Esophagus muscularis mucosa (tissue), 4 donors: ENCODE data around the gene NKAIN1. TPM values are rescaled to one million over a fixed set of nuclear protein-coding genes. Genes with fewer than 3 reads are reported as not detected.
"Not testable (repeated sequence)": the region's sequence is repeated elsewhere in the genome, so short reads cannot be mapped to it uniquely, and the experiment has no call there.

Experiments used
- DNase-seq: peaks from one replicate; pipeline ENCODE4 v3.0.0-alpha.2; 2017; ENCODE audit errors: extremely low spot score
- H3K27ac ChIP-seq, 4 donors: fragments of 200-600 bp; sonication (generic); replicated peaks in 1 of 4; 1 replicate in 3 of 4; 2 replicates in 1 of 4; pipeline ENCODE4 v1.5.1; 2016 to 2019; ENCODE audit warnings: mild to moderate bottlenecking in 1 of 4
- H3K27me3 ChIP-seq, 4 donors: fragments of 200-600 bp; sonication (generic); one replicate each; pipeline versions ENCODE4 v1.5.1 to v1.6.0; 2016 to 2019
- H3K36me3 ChIP-seq, 4 donors: fragments of 200-600 bp; sonication (generic); one replicate each; pipeline ENCODE4 v1.5.1; 2016 to 2019
- H3K4me1 ChIP-seq, 4 donors: fragments of 200-600 bp; sonication (generic); one replicate each; pipeline ENCODE4 v1.5.1; 2016 to 2019
- H3K4me3 ChIP-seq, 4 donors: fragments of 200-600 bp; sonication (generic); 1 replicate in 2 of 4; 2 replicates in 2 of 4; pipeline ENCODE4 v1.5.1; 2016 to 2019; ENCODE audit warnings: mild to moderate bottlenecking in 4 of 4, moderate library complexity in 1 of 4
- H3K9me3 ChIP-seq, 4 donors: fragments of 200-600 bp; sonication (generic); 1 replicate in 3 of 4; 2 replicates in 1 of 4; pipeline ENCODE4 v1.5.1; 2016 to 2019
- CTCF ChIP-seq, 3 experiments: fragments of 200-600 bp in 2 of 3; fragments of 450-650 bp in 1 of 3; sonication (generic) in 2 of 3; IDR thresholded peaks; one replicate each; pipeline ENCODE4 v1.5.1; 2017 to 2019; ENCODE audit warnings: antibody characterized with exemption in 3 of 3, mild to moderate bottlenecking in 2 of 3, moderate library complexity in 1 of 3
- EP300 ChIP-seq: sonication (generic); formaldehyde crosslinking; IDR thresholded peaks from one replicate; pipeline ENCODE4 v1.6.1; 2017; ENCODE audit warnings: antibody characterized with exemption
- POLR2A ChIP-seq: fragments of 450-650 bp; IDR thresholded peaks from one replicate; pipeline ENCODE4 v1.6.1; 2017; ENCODE audit warnings: antibody characterized with exemption, moderate library complexity, mild to moderate bottlenecking, low read depth
- POLR2AphosphoS5 ChIP-seq, 2 donors: sonication (generic); formaldehyde crosslinking; IDR thresholded peaks; one replicate each; pipeline ENCODE4 v1.6.1; 2017; ENCODE audit warnings: antibody characterized with exemption in 2 of 2
- WGBS: methylation state at CpG from one replicate; pipeline ENCODE4 v1.1.5; 2018; 5-methylcytosine and 5-hydroxymethylcytosine counted together
- intact Hi-C: fragments of 100-400 bp; cut with DNase I; formaldehyde crosslinking; loops from one replicate; pipeline ENCODE4 v1.15.1; 2023
- total RNA-seq, 4 donors: library from RNA; depleted of rRNA; stranded (reverse); fragments of >200 nt; gene quantifications; one replicate each; pipeline versions ENCODE4 v1.1.0 to v1.2.1, GENCODE V29; 2016

Gene NKAIN1
- total RNA-seq, 4 donors from 2014 or later = not detected

- H3K36me3 ChIP-seq = no peaks in the 10 kb centered on the region
- no peak for DNase-seq
- no peak for TF ChIP-seq POLR2A
- H3K4me3 ChIP-seq = no peak overlapping the region
- H3K9me3 ChIP-seq = no peaks in the 10 kb centered on the region
- 74% methylated on average over 6 of the region's 6 CpGs for WGBS
- H3K4me1 ChIP-seq = peaks cover 11 to 19% (median 16%) of the 10 kb centered on the region in 4 donors
- H3K27me3 ChIP-seq = peaks cover 0 to 53% (median 8%) of the 10 kb centered on the region in 4 donors
- intact Hi-C loops = no loop called here
- no peak overlapping the region for H3K27ac ChIP-seq
Measured at GRCh38 chr1:31180338-31180737, 59.3 kb downstream of the NKAIN1 start.

- H3K4me1 ChIP-seq, intact Hi-C loops, DNase-seq, H3K9me3 ChIP-seq, H3K27ac ChIP-seq, H3K4me3 ChIP-seq, H3K36me3 ChIP-seq: not testable (repeated sequence)
- peaks cover 0 to 27% (median 4%) of the 10 kb centered on the region in 4 donors for H3K27me3 ChIP-seq
- 89% methylated on average over 12 of the region's 33 CpGs for WGBS
Measured at GRCh38 chr1:31176291-31176690, 63.4 kb downstream of the NKAIN1 start.

- DNase-seq = no peak
- H3K27me3 ChIP-seq = no peaks in the 10 kb centered on the region
- TF ChIP-seq CTCF (IDR thresholded peaks at IDR 0.05) (no peak), POLR2A (no peak), EP300 (no peak), POLR2AphosphoS5 (IDR thresholded peaks at IDR 0.05) (no peak)
- intact Hi-C loops = no loop called here
- WGBS = 89% methylated on average over 4 of the region's 4 CpGs
- H3K36me3 ChIP-seq = no peaks in the 10 kb centered on the region
- no peak overlapping the region for H3K4me3 ChIP-seq
- H3K9me3 ChIP-seq = no peaks in the 10 kb centered on the region
- peak overlapping the region; percentile 71 to 76 (median 73) for H3K27ac ChIP-seq
- H3K4me1 ChIP-seq = peaks cover 0 to 17% (median 15%) of the 10 kb centered on the region in 4 donors
Measured at GRCh38 chr1:31170486-31170735, 69.3 kb downstream of the NKAIN1 start.

- H3K9me3 ChIP-seq = no peaks in the 10 kb centered on the region
- intact Hi-C loops = loop anchor here (10.0 kb wide), 1 partner anchor 128 kb away; the partner anchor contains the start of genes SNRNP40 and ZCCHC17
- no peak overlapping the region for H3K27ac ChIP-seq
- no peak overlapping the region for H3K4me3 ChIP-seq
- no peak for TF ChIP-seq CTCF (IDR thresholded peaks at IDR 0.05)
- no peak for TF ChIP-seq EP300
- no peak for TF ChIP-seq POLR2A
- no peak for TF ChIP-seq POLR2AphosphoS5 (IDR thresholded peaks at IDR 0.05)
- H3K36me3 ChIP-seq = no peaks in the 10 kb centered on the region
- H3K4me1 ChIP-seq = peaks cover 0 to 22% (median 18%) of the 10 kb centered on the region in 4 donors
- WGBS = 74% methylated on average over 7 of the region's 8 CpGs
- H3K27me3 ChIP-seq = no peaks in the 10 kb centered on the region
- DNase-seq = no peak
Measured at GRCh38 chr1:31166462-31166861, 73.2 kb downstream of the NKAIN1 start.

GRCh38 chr1:31164291-31164690 lies 75.4 kb downstream of the NKAIN1 start:
- H3K36me3 ChIP-seq = no peaks in the 10 kb centered on the region
- intact Hi-C loops = loop anchor here (5.0 to 10.0 kb wide), 2 partner anchors 131 to 258 kb away; partner anchors contain the start of genes SNRNP40 and ZCCHC17
- no peak for DNase-seq

More at GRCh38 chr1:31164291-31164690, 75.4 kb downstream of the NKAIN1 start:
- Histone ChIP-seq H3K4me1 (peaks cover 0 to 8% (median 6%) of the 10 kb centered on the region in 4 donors), H3K4me3 (no peak overlapping the region), H3K27me3 (no peaks in the 10 kb centered on the region), H3K9me3 (no peaks in the 10 kb centered on the region), H3K27ac (no peak overlapping the region)
- 92% methylated on average over 5 of the region's 5 CpGs for WGBS
- TF ChIP-seq EP300 = no peak
- no peak for TF ChIP-seq POLR2AphosphoS5 (IDR thresholded peaks at IDR 0.05)
- TF ChIP-seq CTCF (IDR thresholded peaks at IDR 0.05) = no peak
- TF ChIP-seq POLR2A = no peak
